GM12872 (cell line): ENCODE results near the gene FTCD.

Source experiments
- CTCF ChIP-seq: IDR thresholded peaks from 3 replicates; pipeline ENCODE4 v1.5.1; 2011; ENCODE audit warnings: low read depth, mild to moderate bottlenecking, low read length, moderate library complexity; ENCODE audit not compliant: insufficient read depth

The FTCD gene

GRCh38 chr21:46184625-46185555 lies 29.5 kb upstream of the FTCD start:
- TF ChIP-seq CTCF = no peak

- TF ChIP-seq CTCF = no peak
Measured at GRCh38 chr21:46183910-46184624, 28.7 kb upstream of the FTCD start, which contains the start of gene SPATC1L. SPATC1L (minus strand) TSS chr21:46184459; CDS start chr21:46182816, 1,643 bp downstream.

GRCh38 chr21:46182548-46183336 lies 27.4 kb upstream of the FTCD start:
- TF ChIP-seq CTCF = no peak

GRCh38 chr21:46181953-46182547 lies 26.7 kb upstream of the FTCD start:
- no peak for TF ChIP-seq CTCF

GRCh38 chr21:46181436-46181835 lies 26.1 kb upstream of the FTCD start:
- TF ChIP-seq CTCF = no peak

- no peak for TF ChIP-seq CTCF
Measured at GRCh38 chr21:46180778-46181391, 25.5 kb upstream of the FTCD start.
